Body of pancreas (tissue), 4 donors: ENCODE data around the gene CCDC28B.

Experiments used
- POLR2A ChIP-seq, 3 donors: fragments of 450-650 bp; IDR thresholded peaks; one replicate each; pipeline ENCODE4 v1.6.1; 2016; ENCODE audit warnings: antibody characterized with exemption in 3 of 3, mild to moderate bottlenecking in 2 of 3
- TF ChIP-seq, protein P1 (sequence below), 7 experiments: fragments of 450-650 bp in 4 of 7; fragments of 200-600 bp in 3 of 7; sonication (generic) in 3 of 7; IDR thresholded peaks; one replicate each; pipeline ENCODE4 v1.5.1; 2016 to 2019; ENCODE audit warnings: antibody characterized with exemption in 7 of 7

DNA sequence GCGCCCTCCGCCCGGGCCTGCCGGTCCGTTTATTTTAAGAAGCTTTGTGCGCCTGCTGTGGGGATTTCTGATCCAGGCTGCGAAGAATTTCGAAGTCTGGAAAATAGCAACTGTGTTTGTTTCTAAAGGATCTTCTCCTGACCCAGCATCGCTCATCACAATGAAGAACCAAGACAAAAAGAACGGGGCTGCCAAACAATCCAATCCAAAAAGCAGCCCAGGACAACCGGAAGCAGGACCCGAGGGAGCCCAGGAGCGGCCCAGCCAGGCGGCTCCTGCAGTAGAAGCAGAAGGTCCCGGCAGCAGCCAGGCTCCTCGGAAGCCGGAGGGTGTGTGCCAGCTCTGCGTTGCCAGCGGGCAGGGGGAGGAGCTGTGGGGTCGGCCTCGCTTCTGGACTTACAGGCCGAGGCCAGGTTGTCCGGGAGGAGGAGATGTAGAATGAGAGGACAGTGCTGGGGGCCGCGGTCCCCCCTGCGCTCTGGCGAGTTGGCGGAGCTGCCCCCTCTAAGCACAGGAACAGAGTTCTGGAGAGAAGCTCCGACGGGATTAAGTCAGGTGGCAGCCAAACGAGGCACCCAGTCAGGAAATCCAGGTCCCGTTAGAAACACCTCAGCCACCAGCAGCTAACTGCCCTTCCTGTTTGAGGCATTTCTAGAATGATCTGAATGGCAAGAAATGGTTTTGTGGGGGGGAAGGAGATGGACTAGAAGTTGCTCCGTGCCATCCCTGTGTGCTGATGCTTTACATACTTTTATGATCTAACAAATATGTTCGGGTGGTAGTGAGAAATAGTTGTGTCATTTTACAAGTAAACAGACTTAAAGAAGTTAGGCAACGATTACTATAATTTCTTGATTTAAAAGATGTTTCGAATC, 20.0 kb upstream of the CCDC28B start:
- no peak for TF ChIP-seq POLR2A (IDR thresholded peaks at IDR 0.05)
- TF ChIP-seq, protein P1, sequence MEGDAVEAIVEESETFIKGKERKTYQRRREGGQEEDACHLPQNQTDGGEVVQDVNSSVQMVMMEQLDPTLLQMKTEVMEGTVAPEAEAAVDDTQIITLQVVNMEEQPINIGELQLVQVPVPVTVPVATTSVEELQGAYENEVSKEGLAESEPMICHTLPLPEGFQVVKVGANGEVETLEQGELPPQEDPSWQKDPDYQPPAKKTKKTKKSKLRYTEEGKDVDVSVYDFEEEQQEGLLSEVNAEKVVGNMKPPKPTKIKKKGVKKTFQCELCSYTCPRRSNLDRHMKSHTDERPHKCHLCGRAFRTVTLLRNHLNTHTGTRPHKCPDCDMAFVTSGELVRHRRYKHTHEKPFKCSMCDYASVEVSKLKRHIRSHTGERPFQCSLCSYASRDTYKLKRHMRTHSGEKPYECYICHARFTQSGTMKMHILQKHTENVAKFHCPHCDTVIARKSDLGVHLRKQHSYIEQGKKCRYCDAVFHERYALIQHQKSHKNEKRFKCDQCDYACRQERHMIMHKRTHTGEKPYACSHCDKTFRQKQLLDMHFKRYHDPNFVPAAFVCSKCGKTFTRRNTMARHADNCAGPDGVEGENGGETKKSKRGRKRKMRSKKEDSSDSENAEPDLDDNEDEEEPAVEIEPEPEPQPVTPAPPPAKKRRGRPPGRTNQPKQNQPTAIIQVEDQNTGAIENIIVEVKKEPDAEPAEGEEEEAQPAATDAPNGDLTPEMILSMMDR (IDR thresholded peaks at IDR 0.05): no peak
